Transverse colon (tissue), 4 donors: Measurements from ENCODE around the gene DGCR2.
A peak's percentile ranks its signal among the peaks of the same experiment; 100 is the strongest.

Experiments
- EP300 ChIP-seq: sonication (generic); formaldehyde crosslinking; IDR thresholded peaks from one replicate; pipeline ENCODE4 v1.6.1; 2017; ENCODE audit warnings: antibody characterized with exemption, low read depth
- POLR2A ChIP-seq: fragments of 450-650 bp; IDR thresholded peaks from one replicate; pipeline ENCODE4 v1.6.1; 2016; ENCODE audit warnings: antibody characterized with exemption, mild to moderate bottlenecking, moderate library complexity
- POLR2AphosphoS5 ChIP-seq, 3 donors: sonication (generic); formaldehyde crosslinking; IDR thresholded peaks; one replicate each; pipeline ENCODE4 v1.6.1; 2016; ENCODE audit warnings: antibody characterized with exemption in 3 of 3
- TF ChIP-seq, protein P1 (sequence below), 5 experiments: fragments of 200-600 bp in 3 of 5; fragments of 450-650 bp in 2 of 5; sonication (generic) in 3 of 5; IDR thresholded peaks; 1 replicate in 2 of 5; 2 replicates in 3 of 5; pipeline ENCODE4 v1.5.1; 2016 to 2017; ENCODE audit warnings: antibody characterized with exemption in 5 of 5, inconsistent platforms in 3 of 5, mild to moderate bottlenecking in 2 of 5, moderate library complexity in 1 of 5

DNA sequence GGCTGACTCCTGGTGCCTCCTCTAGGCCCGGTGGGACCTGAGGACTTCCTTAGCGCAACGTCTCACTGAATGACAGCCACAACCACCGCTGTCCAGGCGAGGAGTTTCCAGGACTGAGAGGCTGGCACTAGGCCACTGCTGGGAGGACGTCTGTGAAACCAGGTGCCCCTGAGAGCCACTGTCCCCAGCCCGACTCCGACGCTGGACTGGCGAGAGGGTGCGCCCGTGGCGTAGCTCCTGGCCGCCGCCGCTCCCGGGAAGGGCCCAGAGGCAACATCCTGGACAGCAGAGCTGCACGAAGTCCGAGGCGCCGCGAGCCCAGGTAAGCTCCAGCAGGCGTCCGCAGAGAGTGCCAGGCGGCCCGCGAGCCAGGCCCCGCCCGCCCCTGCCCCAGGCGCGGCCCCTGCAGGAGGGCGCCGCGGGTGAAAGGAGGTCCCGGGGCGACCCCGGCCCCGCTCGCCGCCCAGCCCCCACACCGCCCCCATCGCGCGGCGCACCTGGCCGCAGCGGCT is 525 bp downstream of the DGCR2 start:
- TF ChIP-seq, protein P1, sequence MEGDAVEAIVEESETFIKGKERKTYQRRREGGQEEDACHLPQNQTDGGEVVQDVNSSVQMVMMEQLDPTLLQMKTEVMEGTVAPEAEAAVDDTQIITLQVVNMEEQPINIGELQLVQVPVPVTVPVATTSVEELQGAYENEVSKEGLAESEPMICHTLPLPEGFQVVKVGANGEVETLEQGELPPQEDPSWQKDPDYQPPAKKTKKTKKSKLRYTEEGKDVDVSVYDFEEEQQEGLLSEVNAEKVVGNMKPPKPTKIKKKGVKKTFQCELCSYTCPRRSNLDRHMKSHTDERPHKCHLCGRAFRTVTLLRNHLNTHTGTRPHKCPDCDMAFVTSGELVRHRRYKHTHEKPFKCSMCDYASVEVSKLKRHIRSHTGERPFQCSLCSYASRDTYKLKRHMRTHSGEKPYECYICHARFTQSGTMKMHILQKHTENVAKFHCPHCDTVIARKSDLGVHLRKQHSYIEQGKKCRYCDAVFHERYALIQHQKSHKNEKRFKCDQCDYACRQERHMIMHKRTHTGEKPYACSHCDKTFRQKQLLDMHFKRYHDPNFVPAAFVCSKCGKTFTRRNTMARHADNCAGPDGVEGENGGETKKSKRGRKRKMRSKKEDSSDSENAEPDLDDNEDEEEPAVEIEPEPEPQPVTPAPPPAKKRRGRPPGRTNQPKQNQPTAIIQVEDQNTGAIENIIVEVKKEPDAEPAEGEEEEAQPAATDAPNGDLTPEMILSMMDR (IDR thresholded peaks at IDR 0.05) = no peak
- TF ChIP-seq POLR2AphosphoS5 (IDR thresholded peaks at IDR 0.05) = peak in 1 of 3 donors; percentile 5
- no peak for TF ChIP-seq POLR2A
- TF ChIP-seq EP300 = no peak
